Left renal pelvis (tissue), 4 donors: ENCODE results near the gene BMP4. TPM values are rescaled to one million over a fixed set of nuclear protein-coding genes. Genes with fewer than 3 reads are reported as not detected.

Experiments
- DNase-seq, 4 donors: peaks; one replicate each; pipeline ENCODE4 v3.0.0-alpha.2; 2013; ENCODE audit warnings: low read depth in 4 of 4, low spot score in 3 of 4
- polyA plus RNA-seq, 4 donors: library from polyadenylated mRNA; unstranded; fragments of 120-200 nt; gene quantifications; one replicate each; pipeline ENCODE4 v1.2.1, GENCODE V29; 2013; ENCODE audit not compliant: insufficient read length in 4 of 4

BMP4 gene
- polyA plus RNA-seq, 4 donors, result 13.6 to 48.8 (median 41.7) TPM

GRCh38 chr14:53947094-53947445, 9.6 kb downstream of the BMP4 start:
- no peak for DNase-seq

- no peak for DNase-seq
Observed at GRCh38 chr14:53946404-53947093, 10.1 kb downstream of the BMP4 start.

- DNase-seq, result no peak
Observed at GRCh38 chr14:53946071-53946403, 10.6 kb downstream of the BMP4 start.

- no peak for DNase-seq
Observed at GRCh38 chr14:53943751-53944083, 12.9 kb downstream of the BMP4 start.

GRCh38 chr14:53942970-53943750, 13.5 kb downstream of the BMP4 start:
- DNase-seq, result no peak

- DNase-seq, result no peak
Observed at GRCh38 chr14:53938136-53938837, 18.3 kb downstream of the BMP4 start.

GRCh38 chr14:53934778-53935414, 21.7 kb downstream of the BMP4 start:
- DNase-seq, result no peak

- DNase-seq, result no peak
Observed at GRCh38 chr14:53932966-53933365, 23.7 kb downstream of the BMP4 start.

- no peak for DNase-seq
Observed at GRCh38 chr14:53929871-53930715, 26.5 kb downstream of the BMP4 start.

GRCh38 chr14:53927171-53927570, 29.5 kb downstream of the BMP4 start:
- DNase-seq, result no peak

GRCh38 chr14:53925201-53925766, 31.3 kb downstream of the BMP4 start:
- DNase-seq, result no peak

- DNase-seq, result no peak
Observed at GRCh38 chr14:53924753-53925152, 31.9 kb downstream of the BMP4 start.

- no peak for DNase-seq
Observed at GRCh38 chr14:53921027-53921426, 35.6 kb downstream of the BMP4 start.

- no peak for DNase-seq
Observed at GRCh38 chr14:53916239-53916638, 40.4 kb downstream of the BMP4 start.

GRCh38 chr14:53915364-53916014, 41.1 kb downstream of the BMP4 start:
- DNase-seq, result no peak

GRCh38 chr14:53912021-53912420, 44.6 kb downstream of the BMP4 start:
- no peak for DNase-seq

- no peak for DNase-seq
Observed at GRCh38 chr14:53908416-53908815, 48.2 kb downstream of the BMP4 start.

- no peak for DNase-seq
Observed at GRCh38 chr14:53902307-53902706, 54.3 kb downstream of the BMP4 start.

GRCh38 chr14:53900499-53900898, 56.1 kb downstream of the BMP4 start:
- DNase-seq, result no peak
